Neuronal stem cell (in vitro differentiated cells): ENCODE measurements around the gene ANKH.

Experiments
- DNase-seq: peaks from one replicate; pipeline ENCODE4 v3.0.0-alpha.2; 2013; ENCODE audit warnings: low spot score
- H2AFZ ChIP-seq: one replicate; pipeline ENCODE4 v1.6.1; 2013; ENCODE audit warnings: mild to moderate bottlenecking, low read length, inconsistent platforms
- H2AK5ac ChIP-seq: 2 replicates; pipeline ENCODE4 v1.6.1; 2013; ENCODE audit warnings: low read depth, mild to moderate bottlenecking, inconsistent platforms, low read length, moderate library complexity, mixed read lengths
- H2BK120ac ChIP-seq: 2 replicates; pipeline ENCODE4 v1.6.1; 2013; ENCODE audit warnings: low read depth, mild to moderate bottlenecking, inconsistent platforms, low read length, moderate library complexity, mixed read lengths
- H2BK12ac ChIP-seq: one replicate; pipeline ENCODE4 v1.6.1; 2013; ENCODE audit warnings: low read length, inconsistent platforms
- H2BK15ac ChIP-seq: 2 replicates; pipeline ENCODE4 v1.6.1; 2013; ENCODE audit warnings: mild to moderate bottlenecking, low read length, inconsistent platforms, mixed read lengths
- H2BK5ac ChIP-seq: one replicate; pipeline ENCODE4 v1.6.1; 2013; ENCODE audit warnings: inconsistent platforms, mild to moderate bottlenecking, low read length, moderate library complexity
- H3K14ac ChIP-seq: one replicate; pipeline ENCODE4 v1.6.1; 2013; ENCODE audit warnings: low read length, inconsistent platforms
- H3K18ac ChIP-seq: 2 replicates; pipeline ENCODE4 v1.6.1; 2013; ENCODE audit warnings: low read length, inconsistent platforms
- H3K23ac ChIP-seq: 2 replicates; pipeline ENCODE4 v1.6.1; 2013; ENCODE audit warnings: low read depth, mild to moderate bottlenecking, mixed read lengths, low read length, inconsistent platforms; ENCODE audit not compliant: poor library complexity
- H3K27ac ChIP-seq: replicated peaks from 3 replicates; pipeline ENCODE4 v1.5.1; 2013; ENCODE audit warnings: low read length, inconsistent platforms
- H3K27me3 ChIP-seq, 3 experiments: 2 replicates each; pipeline ENCODE4 v1.6.1; 2013; ENCODE audit warnings: low read length in 3 of 3, mild to moderate bottlenecking in 2 of 3, inconsistent platforms in 1 of 3, low read depth in 1 of 3, mixed read lengths in 1 of 3, moderate library complexity in 1 of 3; ENCODE audit not compliant: control insufficient read depth in 3 of 3, insufficient read depth in 3 of 3
- H3K36me3 ChIP-seq, 2 donors: replicated peaks in 1 of 2; 2 replicates each; pipeline ENCODE4 v1.6.1; 2013; ENCODE audit warnings: low read length in 2 of 2; ENCODE audit not compliant: control insufficient read depth in 2 of 2, insufficient read depth in 2 of 2
- H3K4ac ChIP-seq: 2 replicates; pipeline ENCODE4 v1.6.1; 2013; ENCODE audit warnings: inconsistent platforms, mild to moderate bottlenecking, low read length, moderate library complexity
- H3K4me1 ChIP-seq, 2 donors: 1 replicate in 1 of 2; 2 replicates in 1 of 2; pipeline ENCODE4 v1.6.1; 2013; ENCODE audit warnings: low read length in 2 of 2, low read depth in 1 of 2; ENCODE audit not compliant: control insufficient read depth in 2 of 2, insufficient read depth in 1 of 2
- H3K4me2 ChIP-seq: one replicate; pipeline ENCODE4 v1.6.1; 2013; ENCODE audit warnings: mild to moderate bottlenecking, low read length, inconsistent platforms; ENCODE audit not compliant: insufficient read depth, poor library complexity, severe bottlenecking
- H3K4me3 ChIP-seq, 2 donors: 2 replicates each; pipeline ENCODE4 v1.5.1; 2013; ENCODE audit warnings: low read length in 2 of 2, mild to moderate bottlenecking in 2 of 2, inconsistent platforms in 1 of 2, moderate library complexity in 1 of 2
- H3K79me1 ChIP-seq: one replicate; pipeline ENCODE4 v1.6.1; 2013; ENCODE audit warnings: low read depth, mild to moderate bottlenecking, inconsistent platforms, low read length, moderate library complexity
- H3K9ac ChIP-seq: one replicate; pipeline ENCODE4 v1.6.1; 2013; ENCODE audit warnings: mild to moderate bottlenecking, low read depth, low read length, inconsistent platforms; ENCODE audit not compliant: poor library complexity
- H3K9me3 ChIP-seq, 2 donors: replicated peaks in 1 of 2; 2 replicates each; pipeline versions ENCODE3 to v1.6.1; 2013; ENCODE audit warnings: low read length in 2 of 2, mild to moderate bottlenecking in 2 of 2, inconsistent platforms in 1 of 2, low read depth in 1 of 2, mixed read lengths in 1 of 2, moderate library complexity in 1 of 2; ENCODE audit not compliant: control insufficient read depth in 2 of 2, insufficient read depth in 1 of 2
- H4K8ac ChIP-seq: one replicate; pipeline ENCODE4 v1.6.1; 2013; ENCODE audit warnings: low read depth, mild to moderate bottlenecking, inconsistent platforms, low read length, moderate library complexity
- H4K91ac ChIP-seq: one replicate; pipeline ENCODE4 v1.6.1; 2013; ENCODE audit warnings: low read length, low read depth, mild to moderate bottlenecking, inconsistent platforms; ENCODE audit not compliant: poor library complexity
- WGBS, 2 donors: extraction: QIAGEN DNeasy Blood & Tissue Kit; methylation state at CpG; one replicate each; pipeline ENCODE4 v1.1.7; 2013; ENCODE audit warnings: missing lambda C conversion rate in 2 of 2, mixed read lengths in 1 of 2; ENCODE audit not compliant: insufficient read length in 2 of 2, insufficient replicate concordance in 1 of 2; ENCODE audit errors: extremely low coverage in 2 of 2; 5-methylcytosine and 5-hydroxymethylcytosine counted together

ANKH gene

DNA sequence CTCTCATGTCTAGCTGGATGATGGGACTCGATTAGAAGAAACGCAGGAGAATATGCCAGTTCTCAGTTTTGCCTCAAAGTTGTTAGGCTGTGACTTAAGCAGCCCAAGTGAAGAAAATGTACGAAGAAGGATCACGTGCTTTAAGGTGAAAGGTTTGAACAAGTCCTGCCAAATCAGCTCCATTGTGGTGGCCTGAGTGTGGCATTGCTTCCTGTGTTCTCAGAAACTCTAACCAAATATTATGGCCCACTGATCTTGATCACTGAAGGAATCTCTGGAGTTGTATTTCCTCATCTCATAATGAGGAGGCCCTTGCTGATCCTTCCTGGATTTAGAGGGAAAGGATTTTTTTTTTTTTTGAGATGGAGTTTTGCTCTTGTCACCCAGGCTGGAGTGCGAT is 163.0 kb downstream of the ANKH start:
- no peak overlapping the region for H2BK15ac ChIP-seq
- no peak overlapping the region for H2BK12ac ChIP-seq
- no peak overlapping the region for H4K8ac ChIP-seq
- no peak overlapping the region for H2BK120ac ChIP-seq
- no peak overlapping the region for H2AK5ac ChIP-seq
- no peak overlapping the region for H3K9ac ChIP-seq
- no peak overlapping the region for H3K23ac ChIP-seq
- DNase-seq = no peak
- no peak overlapping the region for H3K4ac ChIP-seq
- no peaks in the 10 kb centered on the region for H3K27me3 ChIP-seq
- H3K9me3 ChIP-seq = peaks cover 5 to 14% of the 10 kb centered on the region in 2 donors
- H3K79me1 ChIP-seq = no peaks in the 10 kb centered on the region
- no peak overlapping the region for H2BK5ac ChIP-seq
- H3K27ac ChIP-seq = no peak overlapping the region
- no CpG with 5 or more reads among the region's 5 CpGs for WGBS, 2 donors
- no peak overlapping the region for H3K18ac ChIP-seq
- H3K4me2 ChIP-seq = no peak overlapping the region
- no peak overlapping the region for H3K14ac ChIP-seq
- H4K91ac ChIP-seq = no peak overlapping the region
- no peaks in the 10 kb centered on the region for H3K4me1 ChIP-seq
- no peak overlapping the region for H3K4me3 ChIP-seq
- peaks cover 31 to 87% of the 10 kb centered on the region in 2 donors for H3K36me3 ChIP-seq
- no peak overlapping the region for H2AFZ ChIP-seq

DNA sequence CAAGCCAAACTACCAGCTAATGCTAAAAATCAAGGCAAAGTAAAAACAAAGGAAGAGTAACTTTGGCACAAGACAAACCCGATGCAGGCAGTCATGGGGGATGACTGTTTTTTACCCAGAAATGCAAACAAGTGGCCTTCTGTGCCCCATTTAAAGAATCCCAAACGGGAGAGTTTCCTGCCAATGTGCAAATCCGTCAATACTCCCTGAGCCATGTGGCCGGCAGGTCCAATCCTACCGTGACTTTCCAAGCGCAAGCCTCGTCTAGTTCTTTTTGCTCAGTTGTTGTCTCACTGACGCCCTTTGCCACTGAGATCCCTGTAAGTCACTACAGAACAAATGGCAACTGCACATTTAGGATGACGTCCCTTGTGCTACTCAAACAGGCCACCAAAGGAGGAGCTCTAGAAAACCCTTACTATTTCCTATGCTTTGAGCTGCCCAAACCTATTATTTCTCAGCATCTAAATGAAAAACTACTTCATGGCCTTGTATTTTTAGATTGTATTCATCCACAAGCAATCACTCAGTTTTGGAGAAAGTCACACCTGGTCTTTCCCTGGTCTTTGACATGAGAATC is 163.7 kb downstream of the ANKH start:
- no peak overlapping the region for H4K8ac ChIP-seq
- peaks cover 27 to 87% of the 10 kb centered on the region in 2 donors for H3K36me3 ChIP-seq
- H3K9ac ChIP-seq = no peak overlapping the region
- H3K27ac ChIP-seq = no peak overlapping the region
- no peak overlapping the region for H3K4me3 ChIP-seq
- H2AFZ ChIP-seq = no peak overlapping the region
- H3K79me1 ChIP-seq = no peaks in the 10 kb centered on the region
- no peak for DNase-seq
- peaks cover 5 to 12% of the 10 kb centered on the region in 2 donors for H3K9me3 ChIP-seq
- H3K4me1 ChIP-seq = no peaks in the 10 kb centered on the region
- H2BK12ac ChIP-seq = no peak overlapping the region
- H2BK5ac ChIP-seq = no peak overlapping the region
- H2BK120ac ChIP-seq = no peak overlapping the region
- H3K18ac ChIP-seq = no peak overlapping the region
- no peaks in the 10 kb centered on the region for H3K27me3 ChIP-seq
- no peak overlapping the region for H3K23ac ChIP-seq
- H3K14ac ChIP-seq = no peak overlapping the region
- H2BK15ac ChIP-seq = no peak overlapping the region
- no CpG with 5 or more reads among the region's 9 CpGs for WGBS, 2 donors
- H3K4ac ChIP-seq = no peak overlapping the region
- no peak overlapping the region for H3K4me2 ChIP-seq
- no peak overlapping the region for H2AK5ac ChIP-seq
- H4K91ac ChIP-seq = no peak overlapping the region

DNA sequence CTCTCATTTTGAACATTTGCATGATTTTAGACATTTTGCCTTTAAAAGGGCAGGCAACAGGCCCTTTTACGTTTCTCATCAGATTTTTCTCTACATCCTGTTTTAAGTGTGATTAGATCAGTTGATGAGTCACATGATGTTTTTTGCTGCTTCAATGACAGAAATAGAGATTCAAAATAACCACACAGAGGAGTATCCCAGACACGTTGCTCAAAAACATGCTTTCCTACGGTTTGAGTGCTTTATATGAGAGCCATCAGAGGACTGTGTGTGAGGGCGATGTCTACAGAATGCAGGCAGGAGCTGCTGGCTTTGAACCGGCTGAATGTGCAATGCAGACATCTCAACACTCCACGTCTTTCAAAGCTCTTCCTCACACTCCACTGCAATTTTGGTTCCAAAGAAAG is 165.0 kb downstream of the ANKH start:
- Histone ChIP-seq H2BK15ac (no peak overlapping the region), H4K8ac (no peak overlapping the region), H3K4me3 (no peak overlapping the region), H2BK120ac (no peak overlapping the region), H3K36me3 (peaks cover 16 to 86% of the 10 kb centered on the region in 2 donors), H2BK5ac (no peak overlapping the region), H3K23ac (no peak overlapping the region), H2AFZ (no peak overlapping the region), H3K79me1 (no peaks in the 10 kb centered on the region), H2AK5ac (no peak overlapping the region), H3K18ac (no peak overlapping the region), H2BK12ac (no peak overlapping the region), H3K9ac (no peak overlapping the region), H3K14ac (no peak overlapping the region), H3K4me2 (no peak overlapping the region), H3K9me3 (peaks cover 0 to under 1% of the 10 kb centered on the region in 2 donors), H4K91ac (no peak overlapping the region), H3K27me3 (no peaks in the 10 kb centered on the region), H3K27ac (no peak overlapping the region), H3K4me1 (no peaks in the 10 kb centered on the region), H3K4ac (no peak overlapping the region)
- no CpG with 5 or more reads among the region's 6 CpGs for WGBS, 2 donors
- no peak for DNase-seq

DNA sequence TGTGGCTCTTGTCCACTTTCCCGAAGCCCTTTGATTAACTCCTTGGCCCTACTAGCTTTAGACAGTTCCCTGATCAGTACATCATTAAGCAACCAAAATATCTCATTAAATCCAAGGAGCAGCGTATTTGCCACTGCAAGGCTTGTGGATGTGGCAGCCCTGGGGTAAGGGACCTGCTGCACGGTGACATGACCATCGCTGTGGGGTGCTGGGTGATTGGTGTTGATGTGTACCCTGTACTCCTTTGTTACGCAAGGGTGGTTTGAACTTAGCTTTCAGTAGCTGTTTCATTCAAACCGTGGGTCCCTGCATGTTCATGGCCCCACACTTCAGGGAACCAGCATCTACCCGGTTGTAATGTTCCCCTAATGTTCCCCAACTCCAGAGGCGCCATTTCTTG is 166.0 kb downstream of the ANKH start:
- Histone ChIP-seq H4K8ac (no peak overlapping the region), H3K18ac (no peak overlapping the region), H2BK12ac (no peak overlapping the region), H2BK120ac (no peak overlapping the region), H2BK15ac (no peak overlapping the region), H3K4ac (no peak overlapping the region), H3K14ac (no peak overlapping the region), H3K4me3 (no peak overlapping the region), H3K4me2 (no peak overlapping the region), H4K91ac (no peak overlapping the region), H2AFZ (no peak overlapping the region), H3K9ac (peak overlapping the region; percentile 13), H3K27me3 (no peaks in the 10 kb centered on the region), H3K9me3 (no peaks in the 10 kb centered on the region), H3K36me3 (peaks cover 11 to 86% of the 10 kb centered on the region in 2 donors), H3K23ac (peak overlapping the region; percentile 12), H3K79me1 (no peaks in the 10 kb centered on the region), H3K4me1 (no peaks in the 10 kb centered on the region), H3K27ac (no peak overlapping the region), H2BK5ac (no peak overlapping the region), H2AK5ac (no peak overlapping the region)
- no CpG with 5 or more reads among the region's 8 CpGs for WGBS, 2 donors
- no peak for DNase-seq
